OCI-LY1 (cell line): ENCODE data around the gene MRPL40.

Source experiments
- CTCF ChIP-seq: fragments of 200-600 bp; sonication (generic), shearing (Covaris generic); IDR thresholded peaks from 2 replicates; pipeline ENCODE4 v1.5.1; 2017; ENCODE audit warnings: mild to moderate bottlenecking, antibody characterized with exemption, low read length, moderate library complexity, mixed read lengths
- EZH2 ChIP-seq: fragments of 200-600 bp; sonication (generic), shearing (Covaris generic); IDR thresholded peaks from 2 replicates; pipeline ENCODE4 v1.8.0; 2017; ENCODE audit warnings: borderline replicate concordance, mixed run types, mild to moderate bottlenecking, antibody characterized with exemption, low read length, moderate library complexity, mixed read lengths

- TF ChIP-seq EZH2, result no peak
- TF ChIP-seq CTCF, result no peak
Observed at GRCh38 chr22:19455033-19455432, 22.7 kb downstream of the MRPL40 start.
